HepG2 (cell line): ENCODE measurements around the gene DPH7. TPM values are rescaled to one million over a fixed set of nuclear protein-coding genes. Genes with fewer than 3 reads are reported as not detected.

ENCODE experiments used
- ATAC-seq: fragments of 200-7000 bp; cut with Tn5 transposase; 3 replicates; pipeline ENCODE4 v1.9.1; 2020; ENCODE audit warnings: mild to moderate bottlenecking, moderate library complexity
- BruUV-seq: library from RNA; stranded (reverse); fragments of 400-500 nt; replicated peaks from 2 replicates; lab custom pipeline; 2021; lab: Mats Ljungman, UMichigan
- CTCF ChIA-PET: fragments of 300-600 bp; formaldehyde crosslinking; extraction: SDS; loops from one replicate; lab custom pipeline; 2021; ENCODE audit warnings: low total read pairs, inconsistent platforms, low intra/inter-chr PET ratio; lab: Yijun Ruan, JAX
- POLR2A ChIA-PET: fragments of 350-600 bp; sonication (Branson Sonifier 250); formaldehyde crosslinking; loops from one replicate; lab custom pipeline; 2020; ENCODE audit warnings: antibody characterized with exemption, inconsistent platforms; lab: Yijun Ruan, JAX
- DNase-seq: peaks from one replicate; pipeline ENCODE4 v3.0.0-alpha.2; 2015; ENCODE audit warnings: low spot score
- FAIRE-seq: peaks from 3 replicates; lab custom pipeline; 2011; peaks lifted over from hg19 to GRCh38; lab: Jason Lieb, UNC
- H2AFZ ChIP-seq: one replicate; pipeline ENCODE4 v1.6.1; 2011; ENCODE audit warnings: low read length, inconsistent platforms
- H3K27ac ChIP-seq: fragments of 300-600 bp; 3 replicates; pipeline ENCODE4 v1.8.0; 2011; ENCODE audit warnings: mixed run types, mild to moderate bottlenecking, mixed read lengths, low read length, inconsistent platforms; ENCODE audit not compliant: insufficient read depth; ENCODE audit errors: extremely low read length
- H3K27me3 ChIP-seq, 2 experiments: fragments of 200-600 bp in 1 of 2; 2 replicates in 1 of 2; 3 replicates in 1 of 2; pipeline versions ENCODE4 v1.6.0 to v1.8.0; 2011; ENCODE audit warnings: low read length in 2 of 2, mild to moderate bottlenecking in 2 of 2, moderate library complexity in 2 of 2, inconsistent platforms in 1 of 2; ENCODE audit not compliant: insufficient read depth in 2 of 2, control insufficient read depth in 1 of 2
- H3K36me3 ChIP-seq, 2 experiments: fragments of 200-600 bp in 1 of 2; replicated peaks in 1 of 2; 2 replicates in 1 of 2; 3 replicates in 1 of 2; pipeline versions ENCODE4 v1.5.1 to v1.8.0; 2011; ENCODE audit warnings: low read length in 2 of 2, inconsistent platforms in 1 of 2; ENCODE audit not compliant: insufficient read depth in 2 of 2, control insufficient read depth in 1 of 2
- H3K4me1 ChIP-seq: 2 replicates; pipeline ENCODE4 v1.5.1; 2012; ENCODE audit warnings: low read length, inconsistent platforms; ENCODE audit not compliant: insufficient read depth
- H3K4me2 ChIP-seq: 2 replicates; pipeline ENCODE4 v1.6.0; 2011; ENCODE audit warnings: low read depth, low read length, inconsistent platforms
- H3K4me3 ChIP-seq, 3 experiments: fragments of 200-600 bp in 1 of 3; sonication (generic), shearing (Covaris generic) in 1 of 3; replicated peaks in 1 of 3; 2 replicates each; pipeline ENCODE4 v1.5.1; 2011 to 2016; ENCODE audit warnings: low read length in 3 of 3, inconsistent platforms in 2 of 3, low read depth in 2 of 3, mild to moderate bottlenecking in 2 of 3, control low read depth in 1 of 3, mixed read lengths in 1 of 3; ENCODE audit not compliant: insufficient read depth in 1 of 3
- H3K79me2 ChIP-seq: one replicate; pipeline ENCODE4 v1.6.1; 2011; ENCODE audit warnings: low read length, inconsistent platforms; ENCODE audit not compliant: insufficient read depth
- H3K9ac ChIP-seq: 2 replicates; pipeline ENCODE4 v1.6.0; 2011; ENCODE audit warnings: mild to moderate bottlenecking, low read depth, low read length, inconsistent platforms; ENCODE audit not compliant: insufficient read depth
- H3K9me3 ChIP-seq: 2 replicates; pipeline ENCODE4 v1.5.1; 2012; ENCODE audit warnings: mild to moderate bottlenecking, low read length
- H4K20me1 ChIP-seq: 2 replicates; pipeline ENCODE4 v1.6.0; 2011; ENCODE audit warnings: inconsistent platforms, mild to moderate bottlenecking, low read length, moderate library complexity; ENCODE audit not compliant: insufficient read depth
- AKAP8 ChIP-seq: sonication (generic); formaldehyde crosslinking; IDR thresholded peaks from 2 replicates; pipeline ENCODE4 v1.5.1; 2020; ENCODE audit warnings: mild to moderate bottlenecking, missing genetic modification reagents
- HMGA1 ChIP-seq: sonication (generic); formaldehyde crosslinking; conservative IDR thresholded peaks from 2 replicates; pipeline ENCODE4 v1.4.0; 2020; ENCODE audit warnings: missing genetic modification reagents
- MAFF ChIP-seq: IDR thresholded peaks from 2 replicates; pipeline ENCODE4 v1.6.1; 2011; ENCODE audit warnings: low read depth, low read length, improper control_type of control experiment
- MAZ ChIP-seq, 2 experiments: sonication (generic) in 1 of 2; formaldehyde crosslinking in 1 of 2; IDR thresholded peaks; 2 replicates each; pipeline versions ENCODE4 v1.5.0 to v1.6.1; 2012 to 2020; ENCODE audit warnings: low read depth in 2 of 2, mild to moderate bottlenecking in 2 of 2, borderline replicate concordance in 1 of 2, improper control_type of control experiment in 1 of 2, low read length in 1 of 2, missing genetic modification reagents in 1 of 2, moderate library complexity in 1 of 2
- NFIB ChIP-seq: sonication (generic); formaldehyde crosslinking; IDR thresholded peaks from 2 replicates; pipeline ENCODE4 v1.9.0; 2021; ENCODE audit warnings: missing genetic modification reagents, mild to moderate bottlenecking, borderline replicate concordance
- POLR2A ChIP-seq, 2 experiments: IDR thresholded peaks; 2 replicates each; pipeline ENCODE4 v1.6.1; 2011; ENCODE audit warnings: low read depth in 2 of 2, low read length in 2 of 2, mild to moderate bottlenecking in 1 of 2, moderate library complexity in 1 of 2; ENCODE audit not compliant: insufficient read depth in 1 of 2
- SAP130 ChIP-seq: IDR thresholded peaks from 2 replicates; pipeline ENCODE4 v1.6.1; 2016; ENCODE audit warnings: low read depth
- SKI ChIP-seq: fragments of 450-650 bp; IDR thresholded peaks from one replicate; pipeline ENCODE4 v1.6.1; 2018; ENCODE audit warnings: mild to moderate bottlenecking; ENCODE audit not compliant: partially characterized antibody
- TCF7 ChIP-seq: sonication (generic); IDR thresholded peaks from 2 replicates; pipeline ENCODE4 v1.6.1; 2016; ENCODE audit warnings: antibody characterized with exemption, low read depth
- TMF1 ChIP-seq: sonication (generic); formaldehyde crosslinking; IDR thresholded peaks from 2 replicates; pipeline ENCODE4 v1.8.1; 2022; ENCODE audit warnings: low read depth, missing genetic modification reagents
- ZNF138 ChIP-seq: sonication (generic); formaldehyde crosslinking; IDR thresholded peaks from 2 replicates; pipeline ENCODE4 v1.5.0; 2020; ENCODE audit warnings: mild to moderate bottlenecking, low read depth, missing genetic modification reagents
- ZNF263 ChIP-seq: sonication (generic); formaldehyde crosslinking; IDR thresholded peaks from 2 replicates; pipeline ENCODE4 v1.4.0; 2020; ENCODE audit warnings: missing genetic modification reagents
- ZNF430 ChIP-seq: sonication (generic); formaldehyde crosslinking; IDR thresholded peaks from 2 replicates; pipeline ENCODE4 v1.9.0; 2021; ENCODE audit warnings: mild to moderate bottlenecking, missing genetic modification reagents
- ZNF501 ChIP-seq: sonication (generic); formaldehyde crosslinking; IDR thresholded peaks from 2 replicates; pipeline ENCODE4 v1.5.1; 2020; ENCODE audit warnings: mild to moderate bottlenecking, moderate library complexity, missing genetic modification reagents
- ZNF652 ChIP-seq: IDR thresholded peaks from 2 replicates; pipeline ENCODE4 v1.6.1; 2016; ENCODE audit warnings: low read depth, borderline replicate concordance
- ZSCAN20 ChIP-seq: sonication (generic); formaldehyde crosslinking; IDR thresholded peaks from 2 replicates; pipeline ENCODE4 v1.4.0; 2020; ENCODE audit warnings: missing genetic modification reagents, mild to moderate bottlenecking, borderline replicate concordance
- WGBS: methylation state at CpG from one replicate; pipeline ENCODE4 v1.1.6; 2017; ENCODE audit warnings: low lambda C conversion rate; 5-methylcytosine and 5-hydroxymethylcytosine counted together
- in situ Hi-C: cut with HindIII; loops from 2 replicates; pipeline ENCODE4 v1.10.0; 2017; ENCODE audit warnings: low pct_unique_long_range_greater_than_20kb; ENCODE audit not compliant: extremely low pct_ligation_motif_present
- intact Hi-C: fragments of 100-400 bp; cut with micrococcal nuclease; formaldehyde crosslinking; loops from one replicate; pipeline ENCODE4 v1.10.0; 2022; ENCODE audit not compliant: unreplicated experiment
- polyA plus RNA-seq, 8 experiments: library from polyadenylated mRNA; depleted of rRNA in 3 of 8; stranded (reverse) in 7 of 8; unstranded in 1 of 8; fragments of >200 nt; fragmentation: Illumina TruSeq in 4 of 8; extraction: Trizol in 4 of 8; gene quantifications; 2 replicates each; pipeline versions ENCODE4 v1.2.1 to v1.2.3, GENCODE V29; 2011 to 2016; ENCODE audit warnings: low read depth in 4 of 8, missing spikeins in 1 of 8, mixed read lengths in 1 of 8; ENCODE audit not compliant: insufficient read depth in 1 of 8
- total RNA-seq, 5 experiments: library from RNA; depleted of rRNA; stranded (reverse); fragments of >200 nt; fragmentation: Illumina TruSeq; extraction: Trizol; gene quantifications; 2 replicates each; pipeline ENCODE4 v1.2.3, GENCODE V29; 2016; ENCODE audit warnings: low read depth in 1 of 5
- TF ChIP-seq, protein P1 (sequence below): sonication (generic); formaldehyde crosslinking; IDR thresholded peaks from 2 replicates; pipeline ENCODE4 v1.5.1; 2020; ENCODE audit warnings: mild to moderate bottlenecking, missing genetic modification reagents, borderline replicate concordance
- TF ChIP-seq, protein P2 (sequence below): sonication (generic); formaldehyde crosslinking; IDR thresholded peaks from 2 replicates; pipeline ENCODE4 v1.4.0; 2020; ENCODE audit warnings: mild to moderate bottlenecking, missing genetic modification reagents
- TF ChIP-seq, protein P3 (sequence below): sonication (generic); IDR thresholded peaks from 2 replicates; pipeline ENCODE4 v1.6.1; 2016; ENCODE audit warnings: low read depth, borderline replicate concordance

Gene DPH7
- total and polyA plus RNA-seq, 2 of the 13 experiments (the other 11 are each of a cell fraction or from before 2014, with no cell fraction given) = 27.6 to 31.6 TPM

DNA sequence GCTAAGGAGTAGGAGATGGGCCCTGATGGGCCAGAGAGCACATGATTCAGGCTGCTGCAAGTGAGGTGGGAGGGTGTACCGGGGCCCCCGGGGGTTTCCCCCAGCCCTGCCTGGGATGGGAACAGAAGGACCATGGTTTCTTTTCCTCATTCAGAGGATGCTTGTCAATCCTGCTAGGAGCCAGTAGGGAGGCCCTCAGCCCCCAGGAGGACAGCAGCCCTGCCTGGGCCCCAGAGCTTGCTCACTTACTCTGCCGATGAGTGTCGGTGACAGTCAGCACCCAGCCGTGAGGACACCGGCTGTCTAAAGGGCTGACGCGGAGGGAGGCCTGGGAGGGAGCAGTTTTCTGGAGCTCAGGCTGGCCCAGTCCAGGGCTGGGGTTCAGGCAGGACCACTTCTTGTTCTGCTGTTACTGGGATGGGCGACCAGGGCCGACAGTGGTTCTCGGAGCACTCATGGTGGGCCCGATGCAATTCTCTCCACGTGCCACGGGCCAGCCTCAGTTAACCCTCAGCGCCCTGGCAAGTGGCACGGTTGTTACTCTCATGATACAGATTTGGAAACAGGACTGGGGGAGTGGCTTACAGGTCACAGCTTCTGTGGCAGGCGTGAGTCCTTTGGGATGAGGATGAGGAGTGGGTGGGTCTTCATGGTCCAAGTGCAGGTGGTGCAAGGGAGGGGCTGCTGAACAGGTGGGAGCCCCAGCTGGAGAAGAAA lies 28.6 kb upstream of the DPH7 start:
- intact Hi-C loops (loop anchor here (5.0 kb wide), 1 partner anchor 65 kb away; no protein-coding TSS in a partner anchor), in situ Hi-C loops (no loop called here)
- Histone ChIP-seq H4K20me1 (peaks cover 2% of the 10 kb centered on the region; the same call in 1 of the 2 replicates), H3K9ac (peak overlapping the region; percentile 82), H3K4me3 (peak overlapping the region; percentile 57 to 81 (median 77)), H3K4me2 (peak overlapping the region; percentile 100), H3K9me3 (no peaks in the 10 kb centered on the region), H3K79me2 (peaks cover 31% of the 10 kb centered on the region), H3K36me3 (no peaks in the 10 kb centered on the region), H3K27ac (peak overlapping the region; percentile 81), H3K27me3 (peaks cover 1 to 10% of the 10 kb centered on the region in 2 experiments; a peak in 3 of 5 replicates), H3K4me1 (peaks cover 70% of the 10 kb centered on the region), H2AFZ (no peak overlapping the region)
- ChIA-PET POLR2A (interaction anchor here (0.7 to 2.7 kb wide), 5 partner anchors 12 to 57 kb away, joined by 3 to 18 read pairs (median 3); partner anchors contain the start of genes EHMT1 and ZMYND19), CTCF (no interaction called here)
- no TSS peak for BruUV-seq
- FAIRE-seq (no peak), ATAC-seq (peak; percentile 44), DNase-seq (no peak)
- 0% methylated on average over 4 of the region's 17 CpGs for WGBS
- TF ChIP-seq ZNF430 (CRISPR knock-in tag) (0 out of 2 replicates have a peak, but pooled peaks have one; percentile 35), NFIB (0 out of 2 replicates have a peak, but pooled peaks have one; percentile 40), SKI (no peak), AKAP8 (CRISPR knock-in tag) (no peak), ZNF263 (CRISPR knock-in tag) (peak; percentile 62), POLR2A (IDR thresholded peaks at IDR 0.05; ENCODE audit: insufficient read depth in 1 of 2, low read depth in 2 of 2, low read length in 2 of 2) (peak in 1 of 2 experiments; percentile 31; a peak in 1 of 4 replicates), MAFF (no peak), TCF7 (no peak), ZNF138 (CRISPR knock-in tag) (0 out of 2 replicates have a peak, but pooled peaks have one; percentile 26), HMGA1 (CRISPR knock-in tag) (no peak), MAZ (IDR thresholded peaks at IDR 0.05; ENCODE audit: borderline replicate concordance, low read depth, low read length) (peak; percentile 20; the same call in 1 of the 2 replicates), MAZ (CRISPR knock-in tag; IDR thresholded peaks at IDR 0.05; ENCODE audit: low read depth) (no peak), ZNF501 (CRISPR knock-in tag) (peak; percentile 36; the same call in 1 of the 2 replicates), ZNF652 (CRISPR knock-in tag) (peak; percentile 73), TMF1 (CRISPR knock-in tag) (0 out of 2 replicates have a peak, but pooled peaks have one; percentile 3), SAP130 (peak; percentile 77), ZSCAN20 (CRISPR knock-in tag) (no peak)
- TF ChIP-seq, protein P1, sequence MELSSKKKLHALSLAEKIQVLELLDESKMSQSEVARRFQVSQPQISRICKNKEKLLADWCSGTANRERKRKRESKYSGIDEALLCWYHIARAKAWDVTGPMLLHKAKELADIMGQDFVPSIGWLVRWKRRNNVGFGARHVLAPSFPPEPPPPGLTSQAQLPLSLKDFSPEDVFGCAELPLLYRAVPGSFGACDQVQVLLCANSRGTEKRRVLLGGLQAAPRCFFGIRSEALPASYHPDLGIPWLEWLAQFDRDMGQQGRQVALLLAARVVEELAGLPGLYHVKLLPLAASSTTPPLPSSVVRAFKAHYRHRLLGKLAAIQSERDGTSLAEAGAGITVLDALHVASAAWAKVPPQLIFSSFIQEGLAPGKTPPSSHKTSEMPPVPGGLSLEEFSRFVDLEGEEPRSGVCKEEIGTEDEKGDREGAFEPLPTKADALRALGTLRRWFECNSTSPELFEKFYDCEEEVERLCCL (CRISPR knock-in tag) = no peak
- TF ChIP-seq, protein P2, sequence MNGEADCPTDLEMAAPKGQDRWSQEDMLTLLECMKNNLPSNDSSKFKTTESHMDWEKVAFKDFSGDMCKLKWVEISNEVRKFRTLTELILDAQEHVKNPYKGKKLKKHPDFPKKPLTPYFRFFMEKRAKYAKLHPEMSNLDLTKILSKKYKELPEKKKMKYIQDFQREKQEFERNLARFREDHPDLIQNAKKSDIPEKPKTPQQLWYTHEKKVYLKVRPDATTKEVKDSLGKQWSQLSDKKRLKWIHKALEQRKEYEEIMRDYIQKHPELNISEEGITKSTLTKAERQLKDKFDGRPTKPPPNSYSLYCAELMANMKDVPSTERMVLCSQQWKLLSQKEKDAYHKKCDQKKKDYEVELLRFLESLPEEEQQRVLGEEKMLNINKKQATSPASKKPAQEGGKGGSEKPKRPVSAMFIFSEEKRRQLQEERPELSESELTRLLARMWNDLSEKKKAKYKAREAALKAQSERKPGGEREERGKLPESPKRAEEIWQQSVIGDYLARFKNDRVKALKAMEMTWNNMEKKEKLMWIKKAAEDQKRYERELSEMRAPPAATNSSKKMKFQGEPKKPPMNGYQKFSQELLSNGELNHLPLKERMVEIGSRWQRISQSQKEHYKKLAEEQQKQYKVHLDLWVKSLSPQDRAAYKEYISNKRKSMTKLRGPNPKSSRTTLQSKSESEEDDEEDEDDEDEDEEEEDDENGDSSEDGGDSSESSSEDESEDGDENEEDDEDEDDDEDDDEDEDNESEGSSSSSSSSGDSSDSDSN (CRISPR knock-in tag) = peak; percentile 58
- TF ChIP-seq, protein P3, sequence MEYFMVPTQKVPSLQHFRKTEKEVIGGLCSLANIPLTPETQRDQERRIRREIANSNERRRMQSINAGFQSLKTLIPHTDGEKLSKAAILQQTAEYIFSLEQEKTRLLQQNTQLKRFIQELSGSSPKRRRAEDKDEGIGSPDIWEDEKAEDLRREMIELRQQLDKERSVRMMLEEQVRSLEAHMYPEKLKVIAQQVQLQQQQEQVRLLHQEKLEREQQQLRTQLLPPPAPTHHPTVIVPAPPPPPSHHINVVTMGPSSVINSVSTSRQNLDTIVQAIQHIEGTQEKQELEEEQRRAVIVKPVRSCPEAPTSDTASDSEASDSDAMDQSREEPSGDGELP = peak; percentile 9; the same call in 1 of the 2 replicates
